NOMO-1 treated with DMSO at 0.1 percent for 48 hours (cell line): ENCODE data around the gene NEURL1.
"Not testable (repeated sequence)": the region's sequence is repeated elsewhere in the genome, so short reads cannot be mapped to it uniquely, and the experiment has no call there.

Experiments used
- DNase-seq: peaks from one replicate; lab custom pipeline; 2025; ENCODE audit not compliant: unreplicated experiment; lab: John Stamatoyannopoulos, UW

The NEURL1 gene

DNA sequence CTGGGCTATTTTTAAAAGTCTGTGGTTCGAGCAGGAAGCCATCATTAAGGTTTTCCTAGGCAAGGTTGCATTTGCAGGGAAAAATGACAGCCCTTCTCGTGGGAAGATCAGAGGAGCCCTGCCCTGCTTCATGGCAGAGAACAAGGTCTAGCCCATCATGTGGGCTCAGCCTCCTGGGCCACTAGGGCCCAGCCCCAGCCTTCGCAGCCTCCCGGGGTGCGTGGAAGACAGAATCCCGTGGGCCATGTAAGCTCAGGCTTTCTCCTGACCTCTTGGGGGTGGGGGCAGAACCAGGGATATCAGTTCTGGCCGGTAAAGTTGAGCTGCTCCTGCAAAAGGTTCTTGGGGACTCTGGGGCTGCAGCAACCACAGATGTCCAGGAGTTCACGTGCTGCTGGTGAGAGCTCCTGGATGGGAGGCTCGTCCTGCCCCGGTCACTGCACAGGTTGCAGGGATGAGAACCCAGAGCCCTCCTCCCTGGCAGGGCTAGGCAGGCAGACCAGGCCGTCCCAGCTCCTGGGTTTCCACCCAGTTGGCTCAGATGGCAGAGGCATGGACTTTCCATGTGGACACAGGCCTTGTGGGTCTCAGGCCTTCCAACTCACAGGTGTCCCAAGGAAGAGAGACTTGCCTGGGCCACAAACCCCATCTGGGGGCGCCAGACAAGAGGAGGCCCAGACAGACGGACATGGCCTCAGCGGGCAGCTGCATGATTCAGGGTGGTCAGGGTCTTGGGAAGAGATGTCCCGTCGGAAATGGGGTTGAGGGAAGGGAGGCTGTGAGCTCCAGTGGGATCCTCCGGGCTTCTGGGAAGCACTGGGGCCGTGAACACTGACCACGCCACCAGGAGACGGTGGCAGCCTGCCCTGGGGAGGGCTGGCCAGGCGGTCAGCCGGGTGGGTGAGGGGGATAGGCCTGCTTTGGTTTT is 126.2 kb downstream of the NEURL1 start:
- no peak for DNase-seq

DNA sequence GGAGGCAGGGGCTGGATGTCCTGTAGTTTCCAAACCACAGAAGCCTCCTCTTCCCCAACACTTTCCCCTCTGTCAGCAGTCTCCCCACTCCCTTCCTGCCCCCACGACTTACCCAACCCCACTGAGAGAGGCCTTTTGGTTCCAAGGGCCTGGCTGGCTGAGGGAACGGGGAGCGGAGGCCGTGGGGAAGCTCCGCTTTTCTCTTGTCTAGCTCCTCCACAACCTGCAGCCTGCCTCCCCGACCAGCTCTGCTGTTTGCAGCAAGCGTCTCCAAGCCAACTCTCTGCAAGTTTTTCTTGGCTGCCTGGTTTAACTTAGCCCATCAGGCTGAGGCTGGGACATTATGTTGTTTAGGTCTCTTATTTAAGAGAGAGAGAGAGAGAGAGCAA is 126.8 kb downstream of the NEURL1 start:
- DNase-seq = no peak

- no peak for DNase-seq
These were observed 127.6 kb downstream of the NEURL1 start for GRCh38 chr10:103620891-103621782.

- DNase-seq = no peak
These were observed 128.2 kb downstream of the NEURL1 start for GRCh38 chr10:103621783-103622125.

- DNase-seq = no peak
These were observed 128.8 kb downstream of the NEURL1 start for GRCh38 chr10:103622286-103622685.

GRCh38 chr10:103622935-103623574 is 129.6 kb downstream of the NEURL1 start:
- no peak for DNase-seq

DNA sequence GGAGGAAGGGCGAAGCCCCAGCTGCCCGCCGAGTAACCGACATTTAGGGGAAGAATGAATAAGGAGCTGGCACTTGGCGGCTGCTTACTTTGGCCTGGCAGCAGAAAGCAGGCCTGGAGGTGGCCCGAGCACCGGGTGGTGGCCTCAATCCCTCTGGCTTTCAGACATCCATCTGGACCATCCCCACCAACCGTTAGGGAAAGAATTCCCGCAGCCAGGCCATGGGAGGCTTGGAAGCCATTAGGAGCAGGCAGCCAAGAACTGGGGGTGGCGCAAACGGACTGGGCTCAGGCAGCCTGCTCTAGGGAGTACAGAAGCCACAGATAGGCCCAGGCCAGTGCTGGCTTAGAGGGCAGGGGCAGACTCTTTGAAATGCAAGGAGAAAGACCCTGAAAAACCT is 132.7 kb downstream of the NEURL1 start:
- no peak for DNase-seq

DNA sequence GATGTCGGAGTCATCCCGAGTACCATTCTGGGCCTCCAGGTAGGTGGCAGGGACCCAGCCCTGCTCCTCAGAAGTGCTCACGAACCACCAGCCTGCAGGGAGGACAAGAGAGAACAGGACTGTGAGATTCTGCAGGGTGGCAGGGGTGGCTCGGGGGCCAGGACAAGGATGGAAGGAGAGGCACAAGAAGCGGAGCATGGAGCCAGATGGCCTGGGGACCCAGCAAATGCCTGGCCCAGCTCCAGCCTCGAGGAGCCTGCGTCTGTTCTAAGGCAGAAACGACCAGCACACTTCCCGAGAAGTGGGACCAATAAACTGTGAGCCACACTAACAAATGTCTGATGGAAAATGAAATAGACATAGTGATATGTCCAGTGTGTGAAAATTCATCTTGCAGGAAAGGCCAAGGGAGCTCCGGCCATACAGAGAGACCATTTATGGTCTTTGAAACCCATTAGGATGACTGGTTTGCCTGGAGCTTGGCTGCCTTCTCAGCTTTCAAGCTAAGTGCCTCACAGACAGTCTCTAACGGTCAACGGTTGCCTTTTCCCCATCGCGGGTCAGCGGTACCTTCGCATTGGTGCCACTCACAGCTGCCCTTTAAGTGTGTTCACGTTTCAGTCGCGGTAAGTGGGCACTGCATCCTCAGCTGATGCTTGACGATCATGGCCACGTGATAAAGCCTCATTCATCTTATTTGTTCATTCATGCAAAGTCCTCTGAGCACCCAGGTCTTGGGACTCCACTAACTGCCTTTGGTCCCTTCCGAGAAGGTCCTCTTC is 133.8 kb downstream of the NEURL1 start:
- DNase-seq = no peak

DNA sequence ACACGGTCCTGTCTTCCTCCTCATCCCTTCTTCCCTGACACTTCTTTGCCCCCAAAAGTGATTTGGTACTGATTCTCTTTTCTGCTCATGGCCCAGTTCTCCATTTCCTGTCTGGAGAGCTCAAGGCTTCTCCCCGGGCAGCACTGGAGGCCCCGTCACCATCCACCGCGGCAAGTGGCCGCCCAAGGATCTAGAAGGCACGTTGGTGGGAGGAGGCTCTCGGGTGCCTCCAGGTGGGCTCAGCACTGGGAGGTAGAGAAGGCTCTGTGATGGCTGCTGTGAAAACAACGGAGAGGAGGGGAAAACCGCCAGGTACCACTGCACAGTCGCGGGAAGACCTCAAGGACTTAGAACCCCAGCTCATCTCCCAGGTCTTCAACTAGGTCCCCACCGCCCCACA is 134.4 kb downstream of the NEURL1 start:
- DNase-seq = no peak

GRCh38 chr10:103629581-103629980 is 136.1 kb downstream of the NEURL1 start:
- DNase-seq = no peak

- DNase-seq = no peak
These were observed 136.7 kb downstream of the NEURL1 start for GRCh38 chr10:103630156-103630555.

DNA sequence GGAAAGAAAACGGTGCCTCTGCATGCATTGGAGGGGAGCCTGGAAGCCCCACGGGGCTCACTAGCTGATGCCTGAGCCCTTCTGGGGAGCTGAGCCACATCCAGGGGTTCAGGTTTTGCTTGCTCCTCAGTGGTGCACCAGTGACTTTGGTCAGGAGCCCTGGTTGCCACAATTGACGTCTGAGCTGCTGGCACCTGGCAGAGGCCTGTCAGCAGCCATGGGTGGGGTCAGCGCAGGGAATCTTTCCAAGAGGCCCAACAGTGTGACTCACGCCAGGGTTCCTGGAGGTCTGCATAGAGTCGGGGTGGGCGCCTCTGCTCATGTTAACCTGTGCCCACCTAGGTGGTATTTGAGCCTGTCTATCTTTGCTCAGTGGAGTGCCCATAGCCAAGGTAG is 138.7 kb downstream of the NEURL1 start:
- DNase-seq = no peak

DNA sequence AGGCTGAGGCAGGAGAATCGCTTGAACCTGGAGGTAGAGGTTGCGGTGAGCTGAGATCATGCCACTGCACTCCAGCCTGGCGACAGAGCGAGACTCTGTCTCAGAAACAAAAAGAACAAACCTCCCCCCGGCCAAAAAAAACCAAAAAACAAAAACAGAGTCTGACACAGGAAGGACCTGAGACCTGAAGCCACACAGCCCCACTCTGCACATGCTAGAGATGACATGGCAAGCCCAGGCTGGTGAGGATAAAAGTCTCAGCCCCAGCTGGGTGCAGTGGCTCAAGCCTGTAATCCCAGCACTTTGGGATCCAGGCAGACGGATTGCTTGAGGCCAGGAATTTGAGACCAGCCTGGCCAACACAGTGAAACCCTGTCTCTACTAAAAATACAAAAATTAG is 139.4 kb downstream of the NEURL1 start:
- not testable (repeated sequence) for DNase-seq

GRCh38 chr10:103633846-103634245 is 140.3 kb downstream of the NEURL1 start:
- DNase-seq = no peak

GRCh38 chr10:103635580-103635979 is 142.1 kb downstream of the NEURL1 start:
- DNase-seq = no peak

GRCh38 chr10:103636492-103636891 is 143.0 kb downstream of the NEURL1 start:
- no peak for DNase-seq

GRCh38 chr10:103637011-103637410 is 143.5 kb downstream of the NEURL1 start:
- DNase-seq = no peak

- DNase-seq = no peak
These were observed 144.5 kb downstream of the NEURL1 start for GRCh38 chr10:103637927-103638557.

GRCh38 chr10:103638948-103639347 is 145.4 kb downstream of the NEURL1 start:
- no peak for DNase-seq

DNA sequence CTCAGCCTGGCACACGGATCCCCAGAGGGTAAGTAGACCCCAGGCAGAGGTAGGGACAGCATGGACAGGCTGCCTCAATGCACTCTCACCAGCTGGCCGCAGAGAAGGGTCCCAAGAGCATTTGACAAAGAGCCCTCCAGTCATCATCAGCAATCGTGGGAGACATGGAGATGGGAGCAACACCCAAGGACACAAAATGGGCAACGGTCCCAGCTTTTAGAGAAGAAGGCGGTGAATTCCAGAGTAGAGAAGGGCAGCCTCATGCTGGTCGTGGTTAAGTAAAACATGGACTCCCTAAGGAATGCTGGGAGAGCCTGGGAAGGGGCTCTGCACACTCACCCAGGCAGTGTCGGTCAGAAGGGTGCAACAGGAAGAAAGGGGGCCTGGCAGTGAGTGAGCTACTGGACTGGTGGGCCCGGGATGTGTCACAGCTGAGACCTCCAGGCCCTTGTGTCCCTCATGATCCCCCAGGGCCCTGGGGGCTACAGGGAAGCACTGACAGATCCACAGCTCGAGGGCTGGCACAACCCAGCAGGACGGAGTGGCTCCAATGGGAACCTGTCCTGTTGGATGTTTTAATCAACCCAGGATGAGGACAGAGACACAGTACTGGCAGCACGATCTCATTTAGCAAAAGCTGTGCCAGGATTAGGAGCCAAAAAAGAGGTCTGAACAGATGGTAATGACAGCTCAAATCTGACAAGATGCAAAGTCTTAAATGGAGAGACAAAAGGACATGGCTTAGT is 147.1 kb downstream of the NEURL1 start:
- no peak for DNase-seq
